GM18498 (cell line): ENCODE results near the gene DNTT.
"Not testable (repeated sequence)": the region's sequence is repeated elsewhere in the genome, so short reads cannot be mapped to it uniquely, and the experiment has no call there.

Experiments
- ATAC-seq: cut with Tn5 transposase; IDR thresholded peaks from one replicate; pipeline ENCODE4 v1.9.1; 2021; ENCODE audit warnings: mild to moderate bottlenecking, moderate library complexity; ENCODE audit not compliant: unreplicated experiment

The DNTT gene

DNA sequence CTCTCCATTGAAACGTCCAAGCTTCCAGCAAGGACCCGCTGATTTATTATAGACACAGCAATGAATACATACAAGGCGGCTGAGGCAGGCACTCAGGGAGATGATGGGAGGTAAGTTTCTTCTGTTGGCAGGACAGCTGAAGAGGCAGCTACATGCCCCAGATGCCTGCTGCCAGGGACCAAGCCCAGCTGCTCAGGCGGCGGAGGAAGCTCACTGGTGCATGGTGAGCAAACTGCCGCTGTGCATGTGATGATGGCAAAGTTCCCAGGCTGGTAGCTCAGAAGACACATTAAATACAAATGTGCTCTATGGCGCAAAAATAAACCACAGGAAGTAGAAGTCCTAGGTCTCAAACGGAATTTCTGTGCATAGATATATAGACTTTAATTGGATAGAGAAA lies 2.3 kb downstream of the DNTT start:
- ATAC-seq = peak; percentile 62

DNA sequence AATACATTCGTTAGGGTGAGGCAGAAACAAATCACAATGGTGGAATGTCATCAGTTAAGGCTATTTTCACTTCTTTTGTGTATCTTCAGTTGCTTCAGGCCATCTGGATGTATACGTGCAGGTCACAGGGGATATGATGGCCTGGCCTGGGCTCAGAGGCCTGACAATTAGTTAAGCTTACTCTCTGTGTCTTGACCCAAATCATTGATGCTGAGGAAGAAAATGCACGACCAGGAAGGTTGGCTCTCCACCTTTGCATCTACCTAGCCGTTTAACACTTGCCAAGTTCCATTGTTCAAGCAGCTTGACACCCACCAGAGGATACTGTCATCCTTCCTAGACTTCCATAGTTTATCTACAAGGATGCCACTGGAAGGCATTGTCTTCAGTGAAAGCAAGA lies 4.6 kb downstream of the DNTT start:
- ATAC-seq = not testable (repeated sequence)

GRCh38 chr10:96309628-96310320 lies 5.5 kb downstream of the DNTT start:
- no peak for ATAC-seq

DNA sequence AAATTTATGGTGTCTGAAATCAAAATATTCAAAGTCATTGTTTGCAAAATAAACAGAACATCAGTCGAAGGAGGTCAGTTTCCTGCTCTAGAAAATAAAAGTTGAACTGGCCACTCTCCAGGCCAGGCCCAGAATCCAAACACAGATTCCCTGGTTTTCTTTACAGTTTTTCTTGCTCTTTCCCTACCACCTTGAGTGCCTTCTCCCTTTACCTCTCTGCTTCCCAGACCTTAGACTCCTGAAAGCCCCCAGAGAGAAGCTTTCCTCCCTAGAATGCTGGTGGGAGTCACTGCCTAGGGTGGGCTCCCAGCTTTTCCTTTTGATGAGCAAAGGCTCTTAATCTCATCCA lies 6.1 kb downstream of the DNTT start:
- ATAC-seq = no peak

- ATAC-seq = no peak
Measured at GRCh38 chr10:96311180-96311715, 7.0 kb downstream of the DNTT start.

DNA sequence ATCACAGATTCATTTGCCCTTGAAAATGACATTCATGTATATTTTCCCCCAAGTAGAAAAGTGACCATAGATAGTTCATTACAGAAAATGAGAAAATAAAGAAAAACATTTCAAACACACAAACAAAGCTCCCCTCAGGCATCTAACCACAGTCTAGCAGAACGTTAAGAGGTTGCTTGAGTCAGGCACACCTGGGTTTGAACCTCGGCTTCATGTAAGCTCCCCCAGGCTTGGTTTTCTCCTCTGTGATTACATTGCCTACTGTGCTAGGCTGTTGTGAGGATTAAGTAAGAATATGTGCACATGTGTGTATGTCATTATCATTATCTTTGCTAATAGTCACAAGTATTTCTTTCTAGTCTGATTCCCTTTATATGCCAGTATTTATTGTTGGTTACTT lies 9.1 kb downstream of the DNTT start:
- no peak for ATAC-seq

GRCh38 chr10:96317067-96317833 lies 13.0 kb downstream of the DNTT start:
- no peak for ATAC-seq

DNA sequence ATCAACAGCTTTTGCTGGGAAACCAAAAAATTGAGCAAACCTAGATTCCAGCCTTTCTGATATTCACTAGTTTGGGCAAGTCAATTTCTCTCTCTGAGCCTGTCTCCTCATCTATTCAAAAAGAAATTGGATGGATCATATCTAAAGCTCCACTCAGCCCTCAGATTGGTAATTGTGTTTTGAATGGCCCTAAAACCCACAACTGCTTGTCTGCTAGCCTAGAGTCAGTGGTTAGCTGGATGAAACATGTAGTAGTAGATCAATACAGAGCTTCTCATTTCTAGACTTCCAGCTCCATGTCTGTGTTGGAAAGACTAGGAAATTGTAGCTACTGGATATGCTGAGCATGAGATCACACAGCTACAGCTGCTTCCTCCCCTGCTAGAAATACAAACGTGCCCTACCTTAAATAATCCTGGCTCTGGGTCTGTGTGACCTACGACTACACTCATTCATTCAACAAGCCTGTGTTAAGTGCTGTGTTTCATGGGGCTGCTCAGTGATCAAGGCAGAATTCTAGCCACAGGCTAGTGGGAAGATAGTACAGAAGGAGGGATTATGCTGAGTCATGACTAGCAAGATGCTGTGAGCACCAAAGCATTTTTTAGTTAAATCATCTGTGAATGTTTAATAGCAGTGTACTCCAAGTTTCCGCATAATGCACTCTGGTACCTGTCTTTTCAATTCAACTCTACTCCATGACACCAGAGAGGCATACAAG lies 15.7 kb downstream of the DNTT start:
- no peak for ATAC-seq

DNA sequence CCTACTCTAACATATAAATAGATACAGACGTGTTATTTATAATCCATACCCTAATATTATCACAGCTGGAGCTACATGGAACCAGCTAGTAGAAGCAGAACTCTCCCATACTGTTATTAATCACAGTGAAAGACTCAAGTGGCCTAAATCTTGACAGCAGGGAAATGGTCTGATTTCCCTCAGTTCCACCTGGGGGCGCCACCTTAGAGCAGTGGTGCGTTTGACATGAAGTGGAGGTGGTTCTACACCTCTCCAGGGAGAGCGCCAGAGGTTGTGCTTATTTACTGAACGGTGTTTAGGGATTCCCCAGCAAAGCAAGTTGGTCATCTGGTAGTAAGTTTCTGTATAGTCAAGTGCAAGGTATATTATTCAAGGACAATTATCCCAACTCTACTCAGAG lies 17.6 kb downstream of the DNTT start:
- no peak for ATAC-seq

- no peak for ATAC-seq
Measured at GRCh38 chr10:96322275-96322674, 18.0 kb downstream of the DNTT start.

- no peak for ATAC-seq
Measured at GRCh38 chr10:96324447-96324846, 20.2 kb downstream of the DNTT start.

DNA sequence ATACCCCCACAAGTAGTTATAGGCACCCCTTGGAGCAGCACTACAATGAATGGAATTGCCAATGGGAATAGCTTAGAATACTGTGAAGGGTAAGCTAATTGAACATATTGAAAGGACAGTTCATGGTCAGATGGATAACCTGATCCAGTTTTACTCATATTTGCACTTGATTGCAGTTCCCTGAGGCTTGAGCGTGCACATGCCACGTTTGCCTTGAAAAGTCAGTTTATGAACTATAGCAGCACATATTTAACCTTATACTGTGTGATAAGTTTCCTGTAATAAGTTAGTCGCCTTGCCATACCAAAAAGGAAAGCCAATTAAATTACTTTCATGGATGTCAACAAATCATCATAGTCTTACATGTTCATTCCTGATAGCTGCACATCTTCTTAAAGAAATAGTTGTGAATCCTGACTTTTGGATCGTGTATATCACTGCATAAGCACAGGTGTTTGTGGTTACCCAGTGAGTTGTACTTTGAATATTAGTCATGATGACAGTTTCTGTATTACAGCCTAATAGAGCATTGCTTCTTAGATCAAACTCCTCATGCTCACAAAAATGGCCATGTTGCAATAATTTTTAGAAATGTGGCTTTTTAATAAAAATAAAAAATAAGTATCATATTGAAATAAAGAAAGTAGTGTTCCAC lies 21.6 kb downstream of the DNTT start:
- ATAC-seq = peak; percentile 89

- no peak for ATAC-seq
Measured at GRCh38 chr10:96327462-96327861, 23.2 kb downstream of the DNTT start.

DNA sequence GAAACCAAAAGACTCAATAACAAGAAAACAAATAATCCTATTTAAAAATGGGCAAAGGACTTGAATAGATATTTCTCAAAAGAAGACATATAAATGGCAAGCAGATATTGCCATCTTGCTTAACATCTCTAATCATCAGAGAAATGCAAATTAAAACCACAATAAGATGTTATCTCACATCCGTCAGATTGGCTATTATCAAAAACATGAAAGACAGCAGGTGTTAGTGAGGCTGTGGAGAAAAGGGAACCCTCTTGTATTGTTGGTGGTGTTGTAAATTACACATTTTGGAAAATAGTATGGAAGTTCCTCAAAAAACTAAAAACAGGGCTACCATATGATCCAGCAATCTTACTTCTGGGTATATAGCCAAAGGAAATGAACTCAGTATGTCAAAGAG lies 28.9 kb downstream of the DNTT start:
- no peak for ATAC-seq

DNA sequence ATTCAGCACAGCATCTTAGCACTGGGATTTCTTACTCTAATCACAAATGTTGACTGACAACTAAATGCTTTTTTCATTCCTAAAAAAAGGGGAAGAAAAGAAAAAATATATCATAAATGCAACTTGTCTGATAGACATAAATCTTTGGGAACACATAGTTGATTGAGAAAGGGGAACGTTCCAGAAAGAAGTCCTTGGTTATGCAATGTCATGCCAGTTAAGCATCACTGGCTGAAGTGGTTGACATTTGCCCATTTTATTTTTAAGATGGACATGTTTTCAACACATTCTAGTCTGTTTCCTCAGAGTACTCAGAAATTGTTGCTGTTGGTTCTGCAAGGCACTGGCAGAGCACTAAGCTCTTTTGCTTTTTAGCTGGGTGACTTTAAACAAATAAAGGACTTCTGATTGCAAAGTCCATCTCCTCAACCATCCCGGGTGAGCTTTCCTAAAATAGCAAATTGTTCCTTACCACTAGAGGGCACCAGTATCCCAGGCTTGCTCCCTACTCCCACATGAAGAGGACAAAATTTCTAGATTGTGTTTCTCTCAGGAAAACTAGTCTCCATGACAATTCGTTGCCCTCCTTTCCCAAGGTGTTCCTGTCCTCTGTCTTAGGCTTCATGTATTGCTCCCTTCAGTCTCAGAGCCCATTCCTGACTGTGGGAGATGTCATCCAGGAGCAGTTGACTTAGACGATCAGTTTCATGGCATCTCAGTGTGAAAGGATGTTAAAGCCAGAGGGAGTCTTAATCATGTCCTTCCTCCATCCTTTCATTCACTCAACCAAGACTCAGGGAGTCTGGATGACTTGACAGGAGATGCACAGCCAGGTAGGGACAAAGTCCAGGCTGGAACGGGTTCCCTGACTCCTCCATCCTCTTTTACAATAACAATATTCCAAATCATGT lies 30.6 kb downstream of the DNTT start:
- ATAC-seq = no peak

- ATAC-seq = no peak
Measured at GRCh38 chr10:96337106-96337505, 32.9 kb downstream of the DNTT start.

GRCh38 chr10:96338279-96338925 lies 34.2 kb downstream of the DNTT start:
- ATAC-seq = no peak

DNA sequence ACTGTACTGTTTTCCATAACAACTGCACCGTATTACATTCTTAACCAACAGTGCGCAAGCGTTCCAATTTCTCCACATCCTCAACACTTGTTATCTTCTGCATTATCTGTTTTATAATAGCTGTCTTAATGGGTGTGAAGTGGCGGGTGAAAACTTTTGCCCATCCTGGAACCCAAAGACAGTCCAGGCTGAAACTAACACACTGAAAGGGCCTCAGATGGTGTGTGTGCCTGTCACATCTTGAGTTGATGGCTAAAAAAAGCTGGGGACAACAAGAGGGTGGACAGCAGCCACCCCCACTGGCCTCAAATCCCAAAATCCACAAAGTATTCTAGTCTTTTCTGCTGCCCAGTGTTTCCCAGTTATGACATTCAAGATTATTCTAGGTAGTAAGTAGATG lies 35.1 kb downstream of the DNTT start:
- ATAC-seq = no peak
